Activated CD8-positive, alpha-beta T cell treated with anti-CD3 and anti-CD28 coated beads for 36 hours (primary cell): ENCODE measurements around the gene ITGB5. TPM values are rescaled to one million over a fixed set of nuclear protein-coding genes. Genes with fewer than 3 reads are reported as not detected.

Source experiments
- ATAC-seq: fragments of 200-7000 bp; cut with Tn5 transposase; one replicate; pipeline ENCODE4 v1.10.0; 2021; ENCODE audit warnings: mild to moderate bottlenecking, moderate library complexity
- CTCF ChIA-PET: fragments of 350-600 bp; sonication (Branson Sonifier 250); formaldehyde crosslinking; loops from one replicate; lab custom pipeline; 2021; ENCODE audit warnings: antibody characterized with exemption; lab: Charles Lee
- POLR2A ChIA-PET: fragments of 350-600 bp; sonication (Branson Sonifier 250); formaldehyde crosslinking; loops from one replicate; lab custom pipeline; 2021; ENCODE audit warnings: antibody characterized with exemption; lab: Charles Lee
- DNase-seq: peaks from one replicate; pipeline ENCODE4 v3.0.0-alpha.2; 2020
- H3K27ac Mint-ChIP-seq: one replicate; pipeline ENCODE4 v1.8.0; 2021; ENCODE audit warnings: mild to moderate bottlenecking, mixed read lengths
- H3K27me3 Mint-ChIP-seq: one replicate; pipeline ENCODE4 v1.8.0; 2021; ENCODE audit warnings: mixed read lengths
- H3K36me3 Mint-ChIP-seq: one replicate; pipeline ENCODE4 v1.8.0; 2021; ENCODE audit warnings: low read depth, mixed read lengths
- H3K4me1 Mint-ChIP-seq: one replicate; pipeline ENCODE4 v1.8.0; 2021; ENCODE audit warnings: low read depth, mixed read lengths
- H3K4me3 Mint-ChIP-seq: one replicate; pipeline ENCODE4 v1.8.0; 2021; ENCODE audit warnings: mild to moderate bottlenecking, moderate library complexity, mixed read lengths
- H3K9me3 Mint-ChIP-seq: one replicate; pipeline ENCODE4 v1.8.0; 2021; ENCODE audit warnings: mixed read lengths
- intact Hi-C: fragments of 100-400 bp; cut with micrococcal nuclease; formaldehyde crosslinking; loops from one replicate; pipeline ENCODE4 v1.10.0; 2022
- total RNA-seq, 2 experiments: library from RNA; stranded (reverse); gene quantifications; one replicate each; pipeline ENCODE4 v1.2.3, GENCODE V29; 2021
- TF ChIP-seq, protein P1 (sequence below): fragments of 200-600 bp; IDR thresholded peaks from one replicate; pipeline ENCODE4 v1.8.0; 2022; ENCODE audit warnings: antibody characterized with exemption, mild to moderate bottlenecking

ITGB5 gene
- total RNA-seq, 2 experiments from 2014 or later, result 0.41 to 1.1 TPM

DNA sequence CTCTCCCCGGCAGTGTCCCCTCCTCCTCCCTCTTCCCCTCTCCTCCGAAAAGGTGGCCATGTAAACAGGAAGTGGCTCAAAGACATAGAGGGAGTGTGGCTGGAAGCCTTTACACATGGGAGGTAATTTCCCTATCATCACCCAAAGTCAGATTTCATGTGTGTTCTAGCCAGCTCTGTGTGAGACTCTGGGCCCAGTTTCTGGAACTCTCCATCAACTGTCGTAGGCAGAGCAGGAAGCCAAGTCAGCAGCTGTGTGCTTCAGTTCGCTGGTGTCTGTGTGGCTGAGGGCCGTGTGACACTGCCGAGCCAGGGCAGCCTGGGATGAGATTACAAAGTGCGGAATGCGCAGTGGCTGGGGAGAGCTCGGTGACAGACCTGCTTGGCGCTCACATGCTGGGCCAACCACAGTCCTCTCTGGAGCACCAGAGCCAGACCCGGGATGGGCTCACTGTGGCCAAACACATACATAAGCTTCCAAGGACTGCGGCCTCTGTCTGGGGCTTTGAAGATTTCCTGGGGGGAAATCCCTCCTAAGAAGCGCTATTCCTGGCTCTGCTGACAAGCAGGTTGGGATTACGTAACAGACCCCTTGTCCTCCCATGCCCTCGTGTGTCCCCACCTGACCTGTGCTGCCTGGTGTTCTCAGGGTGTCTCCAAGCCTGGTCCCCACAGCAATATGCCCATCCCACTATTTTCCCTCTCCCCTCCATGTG lies 106.2 kb downstream of the ITGB5 start:
- no peak for ATAC-seq
- ChIA-PET CTCF (interaction anchor here (2.5 to 3.6 kb wide), 2 partner anchors 20 to 120 kb away, joined by 8 to 9 read pairs; no protein-coding TSS in a partner anchor), POLR2A (interaction anchor here (1.0 kb wide), 1 partner anchor 19 kb away, joined by 3 read pairs; no protein-coding TSS in a partner anchor)
- Mint-ChIP-seq H3K9me3 (no peaks in the 10 kb centered on the region), H3K27me3 (peaks cover 2% of the 10 kb centered on the region), H3K27ac (no peak overlapping the region), H3K4me1 (peaks cover 5% of the 10 kb centered on the region), H3K36me3 (no peaks in the 10 kb centered on the region), H3K4me3 (no peak overlapping the region)
- intact Hi-C loops, result no loop called here
- TF ChIP-seq, protein P1, sequence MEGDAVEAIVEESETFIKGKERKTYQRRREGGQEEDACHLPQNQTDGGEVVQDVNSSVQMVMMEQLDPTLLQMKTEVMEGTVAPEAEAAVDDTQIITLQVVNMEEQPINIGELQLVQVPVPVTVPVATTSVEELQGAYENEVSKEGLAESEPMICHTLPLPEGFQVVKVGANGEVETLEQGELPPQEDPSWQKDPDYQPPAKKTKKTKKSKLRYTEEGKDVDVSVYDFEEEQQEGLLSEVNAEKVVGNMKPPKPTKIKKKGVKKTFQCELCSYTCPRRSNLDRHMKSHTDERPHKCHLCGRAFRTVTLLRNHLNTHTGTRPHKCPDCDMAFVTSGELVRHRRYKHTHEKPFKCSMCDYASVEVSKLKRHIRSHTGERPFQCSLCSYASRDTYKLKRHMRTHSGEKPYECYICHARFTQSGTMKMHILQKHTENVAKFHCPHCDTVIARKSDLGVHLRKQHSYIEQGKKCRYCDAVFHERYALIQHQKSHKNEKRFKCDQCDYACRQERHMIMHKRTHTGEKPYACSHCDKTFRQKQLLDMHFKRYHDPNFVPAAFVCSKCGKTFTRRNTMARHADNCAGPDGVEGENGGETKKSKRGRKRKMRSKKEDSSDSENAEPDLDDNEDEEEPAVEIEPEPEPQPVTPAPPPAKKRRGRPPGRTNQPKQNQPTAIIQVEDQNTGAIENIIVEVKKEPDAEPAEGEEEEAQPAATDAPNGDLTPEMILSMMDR, result no peak
- DNase-seq, result no peak

DNA sequence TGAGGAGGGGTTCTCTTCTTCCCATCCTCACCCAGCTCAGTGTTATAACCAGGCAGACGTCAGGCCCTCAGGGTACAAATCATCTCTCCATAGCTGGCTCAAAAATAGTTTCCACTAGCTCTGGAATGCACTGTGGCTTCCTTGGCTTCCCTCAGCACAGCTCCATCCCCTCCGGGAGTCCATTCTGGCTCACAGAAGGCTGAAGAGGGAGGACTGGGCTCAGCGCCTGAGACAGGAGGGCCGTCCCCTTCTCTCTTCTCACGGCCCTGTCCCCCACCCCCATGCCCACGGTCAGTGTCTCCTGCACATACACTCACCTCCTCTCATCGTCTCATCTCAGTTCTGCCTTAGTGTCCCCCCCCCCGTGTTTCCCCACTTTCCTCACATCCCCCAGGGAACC lies 106.8 kb downstream of the ITGB5 start:
- no peak overlapping the region for H3K27ac Mint-ChIP-seq
- POLR2A ChIA-PET, result interaction anchor here (0.8 to 1.1 kb wide), 3 partner anchors 10 to 18 kb away, joined by 3 read pairs; no protein-coding TSS in a partner anchor
- CTCF ChIA-PET, result interaction anchor here (1.0 to 3.6 kb wide), 3 partner anchors 11 to 121 kb away, joined by 4 to 9 read pairs (median 8); no protein-coding TSS in a partner anchor

DNA sequence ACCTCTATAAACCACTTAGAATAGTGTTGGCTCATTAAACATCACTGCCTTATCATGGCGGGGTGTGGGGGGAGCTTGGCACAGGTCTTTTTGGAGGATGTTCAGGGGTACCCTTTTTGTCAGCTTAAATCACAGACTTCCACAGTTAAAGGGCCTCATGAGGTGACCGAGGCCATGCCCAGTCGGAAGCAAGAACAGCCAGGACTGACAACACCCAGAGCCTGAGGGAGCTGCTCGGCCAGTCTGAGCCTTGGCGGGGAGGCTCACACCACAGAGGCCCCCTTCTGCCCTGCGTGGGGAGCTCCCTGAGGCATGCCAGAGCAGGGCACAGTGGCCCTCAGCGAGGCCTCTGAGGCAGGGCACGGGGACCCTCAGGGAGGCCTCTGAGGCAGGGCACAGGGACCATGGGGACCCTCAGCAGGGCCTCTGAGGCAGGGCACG lies 107.4 kb downstream of the ITGB5 start:
- no peak for ATAC-seq
- ChIA-PET CTCF (interaction anchor here (1.0 to 3.6 kb wide), 3 partner anchors 11 to 121 kb away, joined by 4 to 9 read pairs (median 8); no protein-coding TSS in a partner anchor), POLR2A (interaction anchor here (0.8 to 1.1 kb wide), 3 partner anchors 9 to 17 kb away, joined by 3 read pairs; no protein-coding TSS in a partner anchor)
- Mint-ChIP-seq H3K36me3 (no peaks in the 10 kb centered on the region), H3K4me3 (no peak overlapping the region), H3K9me3 (no peaks in the 10 kb centered on the region), H3K27ac (no peak overlapping the region), H3K4me1 (peaks cover 5% of the 10 kb centered on the region), H3K27me3 (peaks cover 2% of the 10 kb centered on the region)
- TF ChIP-seq, protein P1, result no peak
- DNase-seq, result no peak
- intact Hi-C loops, result no loop called here

More for the DNA sequence above, 106.8 kb downstream of the ITGB5 start:
- Mint-ChIP-seq H3K27me3 (peaks cover 2% of the 10 kb centered on the region), H3K4me1 (peaks cover 5% of the 10 kb centered on the region), H3K4me3 (no peak overlapping the region), H3K9me3 (no peaks in the 10 kb centered on the region), H3K36me3 (no peaks in the 10 kb centered on the region)
- intact Hi-C loops, result no loop called here
- TF ChIP-seq, protein P1, result no peak
- ATAC-seq, result no peak
- no peak for DNase-seq

- ChIA-PET POLR2A (no interaction called here), CTCF (interaction anchor here (2.5 to 3.6 kb wide), 2 partner anchors 18 to 122 kb away, joined by 8 to 9 read pairs; no protein-coding TSS in a partner anchor)
- Mint-ChIP-seq H3K4me1 (peaks cover 3% of the 10 kb centered on the region), H3K27me3 (peaks cover 2% of the 10 kb centered on the region), H3K4me3 (no peak overlapping the region), H3K9me3 (no peaks in the 10 kb centered on the region), H3K36me3 (no peaks in the 10 kb centered on the region), H3K27ac (no peak overlapping the region)
- intact Hi-C loops, result no loop called here
- DNase-seq (no peak), ATAC-seq (no peak)
- TF ChIP-seq, protein P1, result no peak
Observed at GRCh38 chr3:124779116-124779515, 108.0 kb downstream of the ITGB5 start.
